Mucosa of rectum (tissue), 2 donors: ENCODE measurements around the gene AIFM1.

Experiments used
- H3K27ac ChIP-seq, 2 donors: one replicate each; pipeline ENCODE4 v1.7.0; 2013; ENCODE audit warnings: inconsistent platforms in 2 of 2, low read depth in 2 of 2, low read length in 2 of 2
- H3K27me3 ChIP-seq, 2 donors: one replicate each; pipeline ENCODE4 v1.7.0; 2013; ENCODE audit warnings: low read length in 2 of 2; ENCODE audit not compliant: control insufficient read depth in 2 of 2, insufficient read depth in 2 of 2
- H3K36me3 ChIP-seq, 2 donors: one replicate each; pipeline ENCODE4 v1.7.0; 2013; ENCODE audit warnings: low read length in 2 of 2; ENCODE audit not compliant: control insufficient read depth in 2 of 2, insufficient read depth in 2 of 2
- H3K4me1 ChIP-seq, 2 donors: one replicate each; pipeline ENCODE4 v1.7.0; 2013; ENCODE audit warnings: low read length in 2 of 2, mild to moderate bottlenecking in 1 of 2; ENCODE audit not compliant: control insufficient read depth in 2 of 2, insufficient read depth in 2 of 2
- H3K4me3 ChIP-seq, 2 donors: one replicate each; pipeline ENCODE4 v1.7.0; 2013; ENCODE audit warnings: low read length in 2 of 2
- H3K9ac ChIP-seq, 2 donors: one replicate each; pipeline ENCODE4 v1.7.0; 2013; ENCODE audit warnings: low read length in 2 of 2, low read depth in 1 of 2, mild to moderate bottlenecking in 1 of 2
- H3K9me3 ChIP-seq, 2 donors: one replicate each; pipeline ENCODE4 v1.7.0; 2013; ENCODE audit warnings: low read length in 2 of 2; ENCODE audit not compliant: control insufficient read depth in 2 of 2
- donor health status: healthy.
- donor health status: Normal muscosa, but diverticular disease.

The AIFM1 gene

DNA sequence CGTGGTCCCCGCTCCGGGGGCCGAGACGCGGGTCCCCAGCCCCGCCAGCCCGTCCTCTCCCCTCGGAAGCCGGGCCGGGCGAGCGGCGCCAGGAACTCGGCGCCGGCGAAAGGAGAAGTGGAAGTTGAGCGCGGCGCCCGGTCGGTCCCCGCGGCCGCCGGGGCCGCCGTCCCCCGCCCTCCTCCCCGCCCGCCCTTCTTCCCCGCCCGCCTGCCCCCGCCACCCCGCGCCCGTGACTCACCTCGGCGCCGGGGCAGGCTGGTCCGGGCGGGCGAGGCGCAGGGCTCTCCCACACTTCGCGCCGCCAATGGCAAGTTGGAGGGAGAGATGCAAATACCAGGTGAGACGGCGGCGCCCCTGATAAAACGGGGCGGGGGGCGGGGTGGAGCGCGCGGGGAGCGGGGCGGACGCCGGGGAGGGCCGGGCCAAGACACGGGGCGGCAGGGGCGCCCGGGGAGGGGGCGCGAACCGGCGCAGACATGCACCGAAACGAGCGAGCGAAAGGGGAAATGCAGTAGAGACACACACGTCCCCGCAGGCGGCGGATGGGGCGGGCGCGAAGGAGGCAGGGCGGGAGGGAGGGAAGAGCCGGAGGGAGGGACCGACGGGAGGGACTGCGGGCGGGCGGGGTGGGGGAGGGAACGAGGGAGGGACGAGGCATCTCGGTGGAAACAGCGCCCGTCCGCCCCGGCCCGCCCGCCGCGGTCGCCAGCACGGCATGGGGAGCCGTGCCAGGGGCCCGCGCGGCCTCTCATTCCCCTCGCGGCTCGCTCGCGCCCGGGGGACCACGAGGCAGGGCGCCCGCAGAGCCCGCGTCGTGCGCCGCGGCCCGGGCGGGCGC lies 55.0 kb downstream of the AIFM1 start, which contains the start of gene ELF4:
Gene ELF4 (minus strand): TSS at position 119 of the 841 bp plus-strand sequence. CDS start 29,167 bp downstream, outside the sequence.
- Histone ChIP-seq H3K36me3 (no peaks in the 10 kb centered on the region), H3K4me1 (peaks cover 12 to 20% of the 10 kb centered on the region in 2 donors), H3K9ac (peak within 1 kb of the TSS; percentile 74 to 83), H3K27ac (peak within 1 kb of the TSS; percentile 89 to 95), H3K27me3 (no peaks in the 10 kb centered on the region), H3K9me3 (no peaks in the 10 kb centered on the region), H3K4me3 (peak within 1 kb of the TSS; percentile 76 to 78)

- Histone ChIP-seq H3K4me1 (peaks cover 12 to 20% of the 10 kb centered on the region in 2 donors), H3K9ac (peak overlapping the region; percentile 74 to 83), H3K27ac (peak overlapping the region; percentile 89 to 95), H3K9me3 (no peaks in the 10 kb centered on the region), H3K4me3 (peak overlapping the region; percentile 76 to 78), H3K36me3 (no peaks in the 10 kb centered on the region), H3K27me3 (no peaks in the 10 kb centered on the region)
Measured at GRCh38 chrX:130109429-130110378, 55.9 kb downstream of the AIFM1 start.

GRCh38 chrX:130108647-130109428 lies 56.8 kb downstream of the AIFM1 start:
- H3K9ac ChIP-seq, result peak overlapping the region; percentile 74 to 83
- H3K27me3 ChIP-seq, result no peaks in the 10 kb centered on the region
- H3K36me3 ChIP-seq, result no peaks in the 10 kb centered on the region
- H3K9me3 ChIP-seq, result no peaks in the 10 kb centered on the region
- peak overlapping the region; percentile 89 to 95 for H3K27ac ChIP-seq
- peak overlapping the region; percentile 76 to 78 for H3K4me3 ChIP-seq
- peaks cover 12 to 20% of the 10 kb centered on the region in 2 donors for H3K4me1 ChIP-seq

DNA sequence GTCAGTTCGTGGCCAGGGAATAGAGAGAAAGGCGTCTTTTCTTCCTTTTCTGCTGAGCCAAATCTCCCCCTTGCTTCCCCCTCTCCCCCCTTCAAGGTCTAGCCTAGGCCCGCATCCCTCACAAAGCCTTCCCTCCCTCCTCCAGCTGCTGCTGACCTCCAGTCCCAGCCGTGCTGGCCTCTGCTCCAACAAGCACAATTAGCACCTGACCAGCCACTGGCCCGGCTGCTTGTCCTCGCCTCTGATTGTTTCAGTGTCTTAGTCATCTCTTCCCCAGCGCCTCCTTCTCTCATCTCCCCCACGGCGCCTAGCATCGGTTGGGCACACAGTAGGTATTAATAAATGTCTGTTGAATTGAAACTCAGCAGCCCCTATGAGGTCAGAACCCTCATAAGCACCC lies 59.6 kb downstream of the AIFM1 start:
- no peak overlapping the region for H3K4me3 ChIP-seq
- H3K27ac ChIP-seq, result no peak overlapping the region
- no peaks in the 10 kb centered on the region for H3K27me3 ChIP-seq
- H3K4me1 ChIP-seq, result peaks cover 12 to 20% of the 10 kb centered on the region in 2 donors
- H3K9ac ChIP-seq, result no peak overlapping the region
- H3K9me3 ChIP-seq, result no peaks in the 10 kb centered on the region
- H3K36me3 ChIP-seq, result no peaks in the 10 kb centered on the region

DNA sequence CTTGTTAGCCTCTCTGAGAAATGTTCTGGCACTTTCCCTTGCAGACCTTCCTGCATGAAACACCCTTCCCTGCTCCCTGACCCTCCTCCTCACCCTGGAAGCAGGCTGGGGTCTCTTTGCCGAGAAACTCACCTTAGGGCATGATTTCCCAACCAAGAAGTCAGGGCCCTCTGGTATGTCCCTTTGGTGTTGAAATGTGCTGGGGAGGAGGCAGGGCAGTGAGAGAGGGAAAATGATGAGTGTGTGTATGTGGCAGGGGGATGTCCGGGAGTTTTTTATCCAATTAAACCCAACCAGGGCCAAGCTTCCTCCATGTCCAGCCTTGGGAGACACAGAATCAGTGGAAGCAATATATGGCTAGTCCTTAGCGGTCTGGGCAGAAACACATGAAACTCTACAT lies 60.4 kb downstream of the AIFM1 start:
- H3K27me3 ChIP-seq, result no peaks in the 10 kb centered on the region
- no peak overlapping the region for H3K9ac ChIP-seq
- H3K27ac ChIP-seq, result no peak overlapping the region
- H3K36me3 ChIP-seq, result no peaks in the 10 kb centered on the region
- peaks cover 12 to 27% of the 10 kb centered on the region in 2 donors for H3K4me1 ChIP-seq
- no peak overlapping the region for H3K4me3 ChIP-seq
- H3K9me3 ChIP-seq, result no peaks in the 10 kb centered on the region

GRCh38 chrX:130103605-130104004 lies 62.0 kb downstream of the AIFM1 start:
- no peak overlapping the region for H3K27ac ChIP-seq
- H3K9me3 ChIP-seq, result no peaks in the 10 kb centered on the region
- H3K9ac ChIP-seq, result no peak overlapping the region
- peaks cover 14 to 32% of the 10 kb centered on the region in 2 donors for H3K4me1 ChIP-seq
- H3K36me3 ChIP-seq, result no peaks in the 10 kb centered on the region
- no peak overlapping the region for H3K4me3 ChIP-seq
- H3K27me3 ChIP-seq, result no peaks in the 10 kb centered on the region

GRCh38 chrX:130100180-130100579 lies 65.5 kb downstream of the AIFM1 start:
- H3K36me3 ChIP-seq, result no peaks in the 10 kb centered on the region
- no peaks in the 10 kb centered on the region for H3K27me3 ChIP-seq
- peaks cover 23 to 41% of the 10 kb centered on the region in 2 donors for H3K4me1 ChIP-seq
- H3K27ac ChIP-seq, result peak overlapping the region; percentile 43 to 76
- H3K4me3 ChIP-seq, result no peak overlapping the region
- H3K9ac ChIP-seq, result peak overlapping the region in 1 of 2 donors; percentile 7
- H3K9me3 ChIP-seq, result no peaks in the 10 kb centered on the region

GRCh38 chrX:130098210-130098552 lies 67.5 kb downstream of the AIFM1 start:
- Histone ChIP-seq H3K27ac (peak overlapping the region; percentile 76 to 80), H3K9me3 (no peaks in the 10 kb centered on the region), H3K27me3 (no peaks in the 10 kb centered on the region), H3K4me1 (peaks cover 32 to 54% of the 10 kb centered on the region in 2 donors), H3K4me3 (no peak overlapping the region), H3K9ac (peak overlapping the region; percentile 24 to 48), H3K36me3 (no peaks in the 10 kb centered on the region)

GRCh38 chrX:130097507-130098209 lies 68.0 kb downstream of the AIFM1 start:
- Histone ChIP-seq H3K4me3 (no peak overlapping the region), H3K36me3 (no peaks in the 10 kb centered on the region), H3K9me3 (no peaks in the 10 kb centered on the region), H3K27me3 (no peaks in the 10 kb centered on the region), H3K9ac (peak overlapping the region; percentile 24 to 48), H3K27ac (peak overlapping the region; percentile 76 to 80), H3K4me1 (peaks cover 34 to 55% of the 10 kb centered on the region in 2 donors)
